NCI-H146 treated with DMSO at 0.1 percent for 48 hours (cell line): Measurements from ENCODE around the gene ZBTB40.

Experiments
- DNase-seq: peaks from one replicate; lab custom pipeline; 2025; ENCODE audit not compliant: unreplicated experiment; lab: John Stamatoyannopoulos, UW

The ZBTB40 gene

GRCh38 chr1:22420455-22421053 is 31.1 kb upstream of the ZBTB40 start:
- DNase-seq = peak; percentile 57

- DNase-seq = no peak
Measured at GRCh38 chr1:22426781-22427180, 24.9 kb upstream of the ZBTB40 start.

GRCh38 chr1:22428672-22429071 is 23.0 kb upstream of the ZBTB40 start:
- no peak for DNase-seq

GRCh38 chr1:22431965-22432364 is 19.7 kb upstream of the ZBTB40 start:
- DNase-seq = no peak

- no peak for DNase-seq
Measured at GRCh38 chr1:22434717-22435116, 16.9 kb upstream of the ZBTB40 start.

GRCh38 chr1:22436948-22437347 is 14.7 kb upstream of the ZBTB40 start:
- DNase-seq = no peak

- DNase-seq = no peak
Measured at GRCh38 chr1:22437573-22437972, 14.1 kb upstream of the ZBTB40 start.

DNA sequence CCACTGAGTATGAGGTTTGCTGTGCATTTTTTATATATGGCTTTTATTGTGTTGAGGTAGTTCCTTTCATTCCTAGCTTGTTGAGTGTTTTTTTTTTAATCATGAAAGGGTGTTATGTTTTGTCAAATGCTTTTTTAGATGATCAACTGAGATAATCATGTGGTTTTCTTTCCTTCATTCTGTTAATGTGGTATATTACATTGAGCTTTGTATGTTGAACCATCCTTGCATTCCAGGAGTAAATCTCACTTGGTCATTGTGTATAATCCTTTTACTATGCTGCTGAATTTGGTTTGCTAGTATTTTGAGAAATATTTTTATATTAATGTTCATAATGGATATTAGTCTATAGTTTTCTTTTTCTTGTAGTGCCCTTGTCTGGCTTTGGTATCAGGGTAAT is 11.1 kb upstream of the ZBTB40 start:
- DNase-seq = no peak

- no peak for DNase-seq
Measured at GRCh38 chr1:22442212-22442894, 9.3 kb upstream of the ZBTB40 start.

DNA sequence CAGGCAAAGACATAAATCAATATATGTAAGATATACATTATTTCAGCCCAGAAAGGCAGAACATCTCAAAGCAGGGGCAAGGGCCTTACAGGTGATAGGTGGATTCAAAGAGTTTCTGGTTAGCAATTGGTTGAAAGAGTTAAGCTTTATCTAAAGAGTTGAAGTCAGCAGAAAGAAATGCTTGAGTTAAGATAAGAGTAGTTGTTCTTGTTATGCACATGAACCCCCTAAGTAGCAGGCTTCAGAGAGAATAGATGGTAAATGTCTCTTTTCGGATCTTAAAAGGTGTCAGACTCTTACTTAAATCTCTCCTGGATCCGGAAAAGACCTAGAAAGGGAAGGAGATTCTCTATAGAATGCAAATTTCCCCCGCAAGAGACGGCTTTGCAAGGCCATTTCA is 8.3 kb upstream of the ZBTB40 start:
- DNase-seq = no peak

DNA sequence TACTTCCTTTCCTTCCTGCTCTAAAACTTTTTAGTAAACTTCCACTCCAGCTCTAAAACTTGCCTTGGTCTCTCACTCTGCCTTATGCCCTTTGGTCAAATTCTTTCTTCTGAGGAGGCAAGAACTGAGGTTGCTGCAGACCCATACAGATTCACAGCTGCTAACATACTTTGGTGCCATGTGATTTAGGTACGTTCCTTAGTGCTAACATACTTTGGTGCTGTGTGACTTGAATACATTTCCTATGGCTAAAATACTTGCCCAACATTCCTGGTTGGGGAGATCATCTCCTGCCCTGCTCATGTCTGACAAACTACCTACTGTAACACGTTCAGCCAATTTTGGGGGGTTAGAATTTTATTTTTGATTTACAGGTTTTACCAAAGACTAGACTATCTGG is 6.8 kb upstream of the ZBTB40 start:
- DNase-seq = no peak

DNA sequence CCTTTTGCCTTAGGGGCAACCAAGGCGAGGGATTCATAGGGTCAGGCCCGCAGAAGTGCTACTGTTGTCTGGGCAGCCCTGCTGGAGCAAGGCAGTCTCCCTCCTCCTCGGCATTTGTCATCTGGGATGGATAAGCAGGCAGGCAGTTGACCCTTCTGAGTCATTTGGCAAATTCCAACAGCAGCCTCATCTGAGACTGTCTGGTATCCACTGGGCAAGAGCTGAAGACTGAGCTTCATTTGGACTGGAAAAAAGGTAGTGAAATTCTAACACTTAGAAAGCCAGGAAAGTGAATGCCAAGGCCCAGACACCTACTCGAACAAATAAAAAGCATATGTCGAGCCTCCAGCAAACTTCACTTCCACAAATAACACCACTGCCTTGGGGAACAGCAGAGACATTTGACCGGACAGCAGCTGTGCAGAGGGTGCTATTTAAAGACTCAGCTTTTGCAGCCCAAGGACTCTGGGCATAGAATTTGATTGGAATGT is 4.0 kb upstream of the ZBTB40 start:
- DNase-seq = no peak

- DNase-seq = no peak
Measured at GRCh38 chr1:22449636-22450035, 2.0 kb upstream of the ZBTB40 start.

GRCh38 chr1:22450351-22451021 is 1.2 kb upstream of the ZBTB40 start:
- DNase-seq = peak; percentile 80

DNA sequence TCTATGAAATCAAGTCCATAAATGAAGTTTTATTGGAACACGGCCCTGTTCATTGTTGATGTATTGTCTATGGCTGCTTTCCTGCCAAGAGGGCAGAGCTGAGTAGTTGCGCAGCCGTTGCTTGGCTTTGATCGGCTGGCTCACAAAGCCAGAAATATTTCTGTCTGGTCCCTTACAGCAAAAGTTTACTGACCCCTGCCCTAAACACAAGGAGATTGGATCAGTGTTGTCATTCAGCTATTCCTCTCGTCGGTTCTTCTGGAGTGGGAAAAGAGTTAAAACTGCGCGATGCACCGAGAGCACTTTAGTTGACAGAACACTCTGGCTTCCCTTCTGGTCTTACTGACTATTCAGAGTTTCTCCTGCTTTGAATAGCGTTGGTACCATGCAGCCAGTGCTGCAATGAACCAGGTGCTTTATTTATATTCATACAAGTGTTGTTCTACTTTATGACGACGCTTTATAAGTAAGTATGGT is 868 bp downstream of the ZBTB40 start:
- no peak for DNase-seq

- no peak for DNase-seq
Measured at GRCh38 chr1:22453181-22453580, 1.5 kb downstream of the ZBTB40 start.

DNA sequence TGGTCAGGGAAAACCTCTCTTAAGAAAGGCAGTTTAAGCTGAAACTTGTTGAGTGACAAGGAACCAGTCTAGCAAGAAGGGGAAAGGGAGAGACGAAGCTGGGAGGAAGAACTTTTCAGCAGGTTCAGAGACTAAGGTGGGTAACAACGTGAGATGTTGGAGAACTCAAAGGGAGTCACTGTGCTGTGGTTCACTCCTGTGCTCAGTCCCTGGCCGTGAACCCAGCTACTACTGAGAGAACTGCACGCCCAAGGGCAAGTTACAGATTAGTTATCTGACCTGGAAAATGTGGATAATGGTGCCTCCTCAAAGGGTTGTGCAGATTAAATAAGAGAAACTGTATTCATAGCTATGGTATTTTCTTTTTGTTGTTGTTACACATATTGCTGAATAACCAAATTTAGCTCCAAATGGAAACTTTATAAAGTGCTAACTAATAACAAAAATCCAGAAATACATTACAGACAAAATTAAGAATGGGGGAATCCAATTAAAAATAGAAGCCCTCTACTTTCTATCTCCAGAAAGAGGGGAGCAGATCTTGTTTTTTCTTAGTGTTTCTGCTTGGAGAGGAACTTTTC is 2.9 kb downstream of the ZBTB40 start:
- DNase-seq = no peak

DNA sequence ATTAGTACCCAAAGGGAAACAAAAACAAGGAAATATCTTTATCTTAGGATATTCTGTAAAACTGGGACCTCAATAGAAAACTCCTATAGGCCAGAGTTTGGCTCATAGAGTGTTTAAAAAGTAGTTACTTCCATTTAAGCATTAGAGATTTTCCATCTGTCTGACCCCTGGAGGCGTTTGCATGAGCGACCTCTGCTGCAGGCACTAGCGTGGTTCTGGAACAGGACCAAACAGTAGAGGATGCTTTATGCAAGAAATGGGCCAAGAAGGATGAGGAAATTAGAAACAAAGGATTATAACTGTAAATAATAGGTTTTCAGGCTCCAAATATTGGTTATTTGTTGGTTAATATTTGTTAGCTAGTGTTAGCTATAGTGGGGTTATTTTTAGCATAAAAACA is 5.7 kb downstream of the ZBTB40 start:
- DNase-seq = no peak

- DNase-seq = no peak
Measured at GRCh38 chr1:22457836-22458235, 6.2 kb downstream of the ZBTB40 start.

GRCh38 chr1:22461100-22461499 is 9.4 kb downstream of the ZBTB40 start:
- no peak for DNase-seq

DNA sequence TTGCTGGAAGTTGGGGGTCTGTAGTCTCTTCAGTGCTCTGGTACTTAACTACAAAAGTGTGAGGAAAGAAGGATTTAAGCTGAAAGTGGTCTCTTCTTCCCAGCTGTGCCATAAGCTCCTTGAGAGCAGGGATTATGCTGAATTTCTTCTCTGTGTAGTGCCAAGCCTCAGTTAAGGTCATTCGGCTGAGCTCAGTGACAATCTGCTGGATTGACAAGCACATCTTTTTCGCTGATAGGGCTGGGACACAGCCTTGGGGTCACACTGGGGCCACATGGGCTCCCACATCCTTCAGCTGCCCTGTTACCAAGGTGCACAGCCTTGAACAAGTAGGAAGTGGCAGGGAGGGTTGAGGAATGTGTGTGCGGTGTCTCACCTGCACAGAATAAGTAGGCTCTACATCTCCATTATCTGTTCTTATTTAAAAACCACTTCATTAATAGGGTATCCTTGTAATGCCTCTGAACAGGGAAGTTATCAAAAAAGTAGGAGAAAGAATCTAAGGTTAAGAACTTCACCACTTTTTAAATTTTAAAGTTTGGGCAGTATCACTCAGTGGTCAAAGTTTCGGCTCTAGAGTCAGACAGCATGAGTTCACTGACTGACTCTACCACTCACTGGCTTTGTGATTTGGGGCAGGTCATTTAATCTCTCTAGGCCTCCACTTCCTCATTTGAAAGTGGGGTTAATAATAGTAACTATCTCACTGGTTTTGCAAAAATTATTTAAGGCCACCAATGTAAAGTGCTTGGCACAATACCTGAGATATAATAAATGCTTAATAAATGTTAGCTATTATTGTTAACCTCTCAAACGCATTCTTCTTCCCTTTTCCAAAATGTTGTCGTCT is 10.3 kb downstream of the ZBTB40 start:
- no peak for DNase-seq
